ENCODE measurements around the gene BCL7A. TPM values are rescaled to one million over a fixed set of nuclear protein-coding genes. Genes with fewer than 3 reads are reported as not detected.

BCL7A gene
- total and polyA plus RNA-seq, 2 of the 8 experiments (the other 6 are each of a cell fraction or from before 2014, with no cell fraction given): 11.9 to 12.7 TPM

DNA sequence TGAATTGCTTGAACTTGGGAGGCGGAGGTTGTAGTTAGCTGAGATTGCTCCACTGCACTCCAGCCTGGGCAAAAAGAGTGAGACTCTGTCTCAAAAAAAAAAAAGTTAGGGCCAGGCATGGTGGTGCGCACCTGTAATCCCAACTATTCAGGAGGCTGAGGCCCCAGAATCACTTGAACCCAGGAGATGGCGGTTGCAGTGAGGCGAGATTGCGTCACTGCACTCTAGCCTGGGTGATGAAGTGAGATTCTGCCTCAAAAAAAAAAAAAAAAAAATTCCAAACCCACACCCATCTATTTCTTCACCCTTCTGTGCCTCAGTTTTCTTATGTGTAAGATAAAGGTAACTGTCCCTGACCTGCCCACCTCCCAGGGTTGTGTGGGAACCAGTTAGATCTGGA, 45.9 kb downstream of the BCL7A start:
- 0 out of 2 replicates have a peak, but pooled peaks cover 2% of the 10 kb centered on the region for H3K79me1 ChIP-seq (ENCODE audit: low read depth, low read length)
- no peaks in the 10 kb centered on the region for H4K20me1 ChIP-seq (replicated peaks in 1 of 2; ENCODE audit: control insufficient read depth in 1 of 2, insufficient read depth in 2 of 2, low read length in 2 of 2)
- H2AK5ac ChIP-seq (ENCODE audit: low read depth, low read length): no peak overlapping the region
- 97% methylated on average over 5 of the region's 5 CpGs; no CpG with 5 or more reads in 1 of the 2 experiments for WGBS, 2 experiments (ENCODE audit: extremely low coverage in 1 of 2, insufficient coverage in 1 of 2, insufficient read length in 1 of 2, insufficient replicate concordance in 2 of 2, low coverage in 1 of 2, low lambda C conversion rate in 2 of 2, missing lambda C conversion rate in 1 of 2)
- CTCF ChIA-PET (ENCODE audit: partially characterized antibody): interaction anchor here (0.6 to 20.6 kb wide), 4 partner anchors 10 to 859 kb away, joined by 3 to 379 read pairs (median 6); no protein-coding TSS in a partner anchor
- TF ChIP-seq YY1 (IDR thresholded peaks at IDR 0.05; ENCODE audit: low read depth, low read length) (no peak), CEBPB (IDR thresholded peaks at IDR 0.05; ENCODE audit: low read depth, low read length) (0 out of 2 replicates have a peak, but pooled peaks have one; percentile 46), POLR2AphosphoS5 (IDR thresholded peaks at IDR 0.05; ENCODE audit: low read depth, low read length) (no peak), BCL11A (IDR thresholded peaks at IDR 0.05; ENCODE audit: low read depth in 2 of 2, low read length in 2 of 2) (no peak)
- no peaks in the 10 kb centered on the region for H3K9me3 ChIP-seq (ENCODE audit: insufficient read depth in 2 of 2, low read depth in 1 of 2, low read length in 1 of 2)
- no peak overlapping the region for H2AFZ ChIP-seq (ENCODE audit: low read length)
- H2BK5ac ChIP-seq (ENCODE audit: low read depth, low read length): no peak overlapping the region
- no peak overlapping the region for H3K9ac ChIP-seq (replicated peaks in 1 of 4; ENCODE audit: extremely low read depth in 1 of 4, low read depth in 3 of 4, low read length in 3 of 4)
- no peak overlapping the region for H3K23ac ChIP-seq (ENCODE audit: insufficient read length)
- H3K23me2 ChIP-seq (ENCODE audit: low read depth, low read length): no peaks in the 10 kb centered on the region; the same call in 1 of the 2 replicates
- no peak overlapping the region for H2BK120ac ChIP-seq (replicated peaks; ENCODE audit: low read depth, low read length)
- no peak overlapping the region for H3K14ac ChIP-seq (ENCODE audit: insufficient read length)
- POLR2A ChIA-PET (ENCODE audit: partially characterized antibody): interaction anchor here (1.5 kb wide), 1 partner anchor 10 kb away, joined by 5 read pairs; no protein-coding TSS in a partner anchor
- H3K56ac ChIP-seq (replicated peaks; ENCODE audit: insufficient read length, low read depth, low read length): no peak overlapping the region
- no peak overlapping the region for H4K91ac ChIP-seq (replicated peaks; ENCODE audit: insufficient read length, low read length)
- H2BK15ac ChIP-seq (ENCODE audit: low read length): no peak overlapping the region
- peaks cover 0 to 19% (median 10%) of the 10 kb centered on the region in 4 experiments; a peak in 6 of 7 replicates for H3K4me1 ChIP-seq (replicated peaks in 1 of 4; ENCODE audit: control insufficient read depth in 3 of 4, insufficient read depth in 4 of 4, low read length in 3 of 4)
- H4K5ac ChIP-seq (ENCODE audit: insufficient read length, low read depth, low read length): no peak overlapping the region
- no peak overlapping the region for H3K4ac ChIP-seq (replicated peaks; ENCODE audit: insufficient read length, low read depth, low read length)
- no peak overlapping the region for H3K18ac ChIP-seq (ENCODE audit: extremely low read depth, low read length)
- H3K4me2 ChIP-seq (ENCODE audit: insufficient read depth in 1 of 2, low read depth in 2 of 2, low read length in 2 of 2): no peak overlapping the region
- no peaks in the 10 kb centered on the region for H3K27me3 ChIP-seq (replicated peaks in 1 of 4; ENCODE audit: control insufficient read depth in 3 of 4, extremely low read depth in 1 of 4, insufficient read depth in 3 of 4, low read length in 3 of 4)
- H3K79me2 ChIP-seq (ENCODE audit: control insufficient read depth in 1 of 2, insufficient read depth in 2 of 2, low read length in 2 of 2): no peaks in the 10 kb centered on the region
- H4K8ac ChIP-seq (ENCODE audit: extremely low read depth, insufficient read depth, low read length): no peak overlapping the region
- H2BK12ac ChIP-seq (ENCODE audit: low read depth, low read length): no peak overlapping the region
- 0 out of 8 replicates have a peak, but pooled peaks cover 0 to 5% (median 0%) of the 10 kb centered on the region in 4 experiments for H3K36me3 ChIP-seq (ENCODE audit: control insufficient read depth in 2 of 4, insufficient read depth in 4 of 4, low read length in 3 of 4)
- FAIRE-seq (no peak), DNase-seq (ENCODE audit: low read depth in 1 of 2, low spot score in 2 of 2) (no peak)
- no peak overlapping the region for H3K4me3 ChIP-seq (ENCODE audit: extremely low read depth in 1 of 4, insufficient read depth in 2 of 4, low read depth in 3 of 4, low read length in 4 of 4)
- H3K27ac ChIP-seq (ENCODE audit: low read depth, low read length): no peak overlapping the region
- no peak overlapping the region for H2BK20ac ChIP-seq (ENCODE audit: low read length)
